HG03135 (cell line): ENCODE data around the gene ROBO2.

Experiments
- ATAC-seq: cut with Tn5 transposase; IDR thresholded peaks from one replicate; pipeline ENCODE4 v1.9.1; 2021; ENCODE audit warnings: mild to moderate bottlenecking, moderate library complexity; ENCODE audit not compliant: unreplicated experiment

The ROBO2 gene

DNA sequence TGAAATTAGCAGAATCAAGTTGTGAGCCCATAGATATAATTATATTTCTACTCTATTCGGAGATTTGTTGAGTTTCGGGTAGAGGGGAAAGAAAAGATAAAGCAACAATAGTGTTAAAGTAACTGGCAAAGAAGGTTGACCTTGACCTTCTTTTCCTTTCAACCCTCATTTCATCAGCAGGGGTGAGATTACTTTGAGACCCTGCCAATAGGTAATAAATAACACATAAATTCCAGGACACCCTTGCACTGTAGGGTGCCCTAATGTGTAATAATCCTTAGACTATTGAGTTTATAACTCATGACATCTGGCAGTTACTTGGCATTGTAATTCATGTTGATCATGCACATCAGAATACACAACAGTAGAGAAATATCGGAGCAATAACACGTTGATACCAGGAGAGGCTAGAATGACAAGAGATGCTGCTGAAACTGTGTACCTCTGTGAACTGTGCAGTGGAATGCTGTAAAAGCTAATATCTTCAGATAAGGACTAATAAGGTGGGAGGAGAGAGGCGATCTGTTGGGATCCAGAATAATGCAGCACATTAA is 426.7 kb downstream of the ROBO2 start:
- no peak for ATAC-seq

DNA sequence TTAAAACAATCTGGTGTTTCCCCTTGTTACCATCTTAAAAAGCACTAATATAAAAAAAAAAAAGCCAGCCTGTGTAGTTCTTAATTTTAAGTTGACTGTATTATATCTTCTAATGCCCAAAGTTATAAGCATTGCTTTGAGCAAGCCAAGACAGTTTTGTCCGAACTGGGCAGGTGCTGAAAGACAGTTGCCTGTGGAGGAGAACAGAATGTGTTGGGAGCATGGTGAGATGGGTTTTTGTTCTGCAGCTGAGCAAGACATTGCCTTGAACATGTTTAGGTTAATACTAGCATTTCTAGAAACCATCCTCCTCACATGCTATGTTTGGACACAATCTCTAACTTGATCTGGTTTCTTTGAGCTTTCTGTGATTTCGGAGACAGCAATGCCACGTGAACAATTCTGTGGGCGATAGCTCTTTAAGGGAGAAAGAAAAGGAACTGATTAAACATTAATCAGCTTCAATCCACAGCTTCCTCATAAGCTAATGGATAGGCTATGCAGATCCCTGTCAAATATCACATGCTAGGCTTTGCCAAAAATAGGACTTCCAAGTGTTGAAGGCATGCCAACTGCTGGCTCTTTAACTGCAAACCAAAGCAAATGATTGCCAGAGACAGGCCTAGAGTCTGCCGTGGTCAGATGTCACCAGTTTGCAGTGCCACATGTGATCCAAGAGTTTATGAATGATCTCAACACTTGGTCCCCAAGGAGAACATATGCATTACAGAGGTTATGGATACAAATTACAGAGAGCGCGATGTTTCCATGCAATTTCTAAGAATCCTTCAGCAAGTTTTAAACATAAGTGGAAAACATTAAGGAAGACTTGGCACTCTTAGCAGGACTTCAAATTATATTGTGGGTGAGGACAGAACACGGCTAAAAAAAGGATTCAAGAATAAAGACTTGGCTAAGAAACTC is 428.1 kb downstream of the ROBO2 start:
- no peak for ATAC-seq

DNA sequence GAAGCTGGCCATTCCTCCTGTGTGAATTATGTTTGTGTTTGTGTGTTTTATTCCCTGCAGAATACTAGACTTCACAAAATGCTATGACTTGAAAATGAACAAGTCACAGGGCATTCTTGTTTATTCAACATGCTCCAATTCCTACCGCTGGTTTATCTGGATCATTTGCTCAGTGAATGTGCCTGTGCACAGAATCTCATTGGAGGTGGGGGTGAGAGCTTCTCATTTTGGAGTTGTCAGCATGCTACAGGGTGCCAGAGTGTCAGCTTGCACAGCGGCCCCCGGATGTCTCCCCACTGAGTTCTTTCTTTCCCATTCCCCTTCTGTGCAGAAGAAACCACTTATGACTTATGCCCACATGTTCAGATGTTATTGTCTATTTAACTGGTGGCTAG is 428.7 kb downstream of the ROBO2 start:
- ATAC-seq, result no peak

DNA sequence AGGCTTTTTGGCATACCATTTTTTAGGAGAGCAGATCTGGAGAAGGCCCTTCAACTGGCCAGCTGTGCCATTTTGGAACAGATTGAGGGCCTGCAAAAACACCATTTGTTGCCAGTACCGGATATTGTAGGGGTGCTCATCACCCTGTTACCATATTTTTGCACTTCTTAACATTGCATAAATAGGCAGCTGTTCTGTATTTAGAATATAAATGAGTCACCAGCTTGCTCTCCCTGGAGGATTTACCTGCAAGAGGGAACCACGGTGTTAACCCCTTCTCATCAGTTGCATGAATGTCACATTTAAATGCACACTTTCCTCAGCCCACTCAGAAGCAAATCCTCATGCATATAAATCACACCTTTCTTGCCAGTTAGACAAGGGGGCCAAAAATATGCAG is 435.6 kb downstream of the ROBO2 start:
- no peak for ATAC-seq

DNA sequence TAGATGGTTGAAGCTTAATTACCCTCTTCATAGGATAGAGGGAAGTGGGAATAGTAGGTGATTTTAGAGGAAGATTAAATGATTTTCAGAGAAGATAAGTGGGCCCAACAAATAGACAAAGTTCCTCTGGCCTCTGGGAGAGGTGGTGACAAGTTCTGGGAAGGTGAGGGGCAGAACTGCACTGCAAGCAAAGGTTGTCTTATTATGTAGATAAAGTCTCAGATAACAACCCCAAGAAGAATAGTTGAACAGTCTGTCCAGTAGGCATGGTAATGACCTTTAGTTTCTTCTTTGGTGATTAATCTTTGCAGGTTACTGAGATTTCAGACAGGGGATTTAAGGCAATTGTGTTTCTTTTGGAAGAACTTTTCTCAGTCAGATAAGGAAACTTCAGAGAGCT is 439.1 kb downstream of the ROBO2 start:
- no peak for ATAC-seq

DNA sequence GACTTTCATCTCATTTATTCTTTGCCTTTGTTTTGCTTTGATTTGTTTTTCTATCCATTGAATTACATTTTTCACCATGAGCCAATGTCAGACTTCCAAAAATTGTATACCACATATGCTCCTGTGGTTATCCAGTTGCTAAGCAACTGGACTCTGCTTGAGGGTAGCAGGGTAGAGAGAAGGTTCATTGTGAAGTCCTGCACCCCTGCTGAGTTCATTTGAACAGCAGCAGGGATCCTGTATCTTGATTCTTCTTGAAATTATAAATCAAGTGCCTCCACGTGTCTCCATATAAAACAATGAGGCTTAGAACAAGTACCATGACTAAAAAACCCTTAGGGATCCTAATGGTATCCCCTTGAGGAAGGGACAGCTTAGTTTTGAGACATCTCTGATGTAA is 449.3 kb downstream of the ROBO2 start:
- ATAC-seq, result no peak

DNA sequence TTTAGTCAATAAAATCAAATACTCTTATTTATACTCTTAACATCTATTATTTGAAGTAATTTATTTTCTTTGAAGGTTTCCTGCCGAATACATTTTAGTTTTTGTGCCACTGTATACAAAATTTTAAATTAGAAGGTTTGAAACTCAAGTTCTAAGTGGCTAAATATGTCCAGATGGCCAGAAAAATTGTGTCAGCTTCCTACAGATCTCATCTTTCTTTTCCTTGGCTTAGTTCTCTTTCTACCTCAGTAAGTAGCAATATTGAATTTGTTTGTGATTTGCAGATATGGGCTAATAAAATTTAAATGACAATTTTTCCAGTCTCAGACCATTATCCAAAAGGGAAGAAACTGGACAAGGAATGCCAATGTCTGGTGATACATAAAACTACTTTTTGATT is 452.1 kb downstream of the ROBO2 start:
- no peak for ATAC-seq

DNA sequence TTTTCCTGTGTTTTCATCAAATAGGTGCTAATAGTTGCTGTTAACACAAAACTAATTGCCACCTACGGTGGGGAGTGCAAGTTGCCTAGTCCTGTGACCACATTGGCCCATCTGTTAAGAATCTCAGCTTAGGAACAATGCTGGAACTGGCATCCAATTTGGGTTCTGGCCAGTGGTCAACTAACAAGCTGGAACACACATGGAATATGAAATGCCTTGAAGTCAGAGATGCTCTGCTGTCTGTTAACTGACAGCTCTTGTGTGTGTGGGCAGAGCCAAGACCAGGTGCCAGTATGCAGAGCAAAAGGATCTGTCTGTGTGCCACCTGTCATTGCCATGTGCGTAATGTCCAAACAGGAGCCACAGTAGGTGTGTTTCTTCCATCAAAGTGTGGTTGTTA is 460.8 kb downstream of the ROBO2 start:
- ATAC-seq, result no peak

DNA sequence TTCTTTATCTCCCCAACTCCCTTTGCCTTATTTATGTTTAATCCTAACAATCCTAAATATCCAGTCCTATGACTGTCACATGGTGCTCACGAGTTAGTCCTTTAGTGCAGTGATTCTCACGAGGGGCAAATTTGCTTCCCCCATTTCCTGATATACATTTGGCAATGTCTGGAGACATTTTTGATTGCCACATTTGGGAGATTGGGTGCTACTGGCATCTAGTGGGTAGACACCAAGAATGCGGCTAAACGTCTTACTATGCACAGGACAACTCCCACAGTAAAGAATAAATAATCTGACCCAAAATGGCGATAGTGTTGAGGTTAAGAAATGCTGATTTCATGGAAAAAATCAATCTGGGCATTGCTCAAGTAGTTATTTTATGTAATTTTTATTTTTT is 466.5 kb downstream of the ROBO2 start:
- no peak for ATAC-seq

DNA sequence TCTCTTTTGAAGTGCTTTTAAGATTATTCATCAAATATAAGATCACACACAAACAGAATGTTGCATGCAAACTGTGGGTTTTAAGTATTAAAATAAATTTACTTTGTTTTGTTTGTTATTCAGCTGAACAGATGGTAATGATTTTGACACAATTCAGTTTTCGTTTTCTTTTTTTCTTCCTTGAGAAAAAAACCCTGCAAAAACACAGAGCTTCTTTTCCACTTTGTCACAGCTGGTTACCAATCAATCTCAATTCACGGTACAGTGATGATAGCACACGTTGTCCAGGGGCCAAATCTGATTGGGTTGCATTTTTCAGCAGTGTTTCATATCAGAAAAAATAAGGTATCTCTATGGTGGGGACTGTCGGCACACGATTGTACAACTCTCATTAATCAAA is 473.6 kb downstream of the ROBO2 start:
- no peak for ATAC-seq

DNA sequence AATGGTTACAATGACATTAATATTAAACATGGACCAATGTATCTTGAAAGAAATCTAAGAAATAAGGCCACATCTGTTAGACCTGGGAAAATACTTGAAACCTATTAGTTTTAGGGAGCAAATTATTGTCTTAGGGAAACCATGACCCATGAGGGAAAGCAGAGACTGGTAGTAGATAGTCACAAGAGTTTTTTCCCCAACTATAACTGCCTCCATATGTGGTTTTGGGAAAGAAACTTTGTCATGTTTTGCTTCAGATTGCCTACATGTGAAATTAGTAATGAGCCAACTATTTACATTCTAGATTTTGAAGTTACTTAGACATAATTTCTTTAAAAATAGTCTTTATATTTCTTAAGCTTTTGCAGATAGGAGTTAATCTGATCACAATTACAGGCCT is 474.9 kb downstream of the ROBO2 start:
- no peak for ATAC-seq

DNA sequence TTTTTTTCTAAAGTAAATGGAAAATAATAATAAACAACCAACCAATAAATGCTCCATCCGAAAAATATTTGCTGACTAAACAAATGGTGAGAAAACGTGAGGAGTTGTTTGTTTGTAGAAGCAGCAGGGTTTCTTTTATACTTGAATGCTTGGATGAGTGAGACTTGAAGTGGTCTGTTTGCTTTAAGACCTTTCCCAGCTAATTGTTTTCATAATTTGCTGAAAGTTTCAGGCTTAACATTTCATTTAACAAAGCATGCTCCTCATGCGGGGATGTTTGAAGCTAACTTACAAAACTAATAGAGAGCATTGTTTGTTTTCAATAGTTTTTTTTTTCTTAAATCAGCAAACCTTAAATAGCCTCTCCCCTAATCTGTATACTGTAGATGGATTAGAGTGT is 484.6 kb downstream of the ROBO2 start:
- ATAC-seq, result no peak

DNA sequence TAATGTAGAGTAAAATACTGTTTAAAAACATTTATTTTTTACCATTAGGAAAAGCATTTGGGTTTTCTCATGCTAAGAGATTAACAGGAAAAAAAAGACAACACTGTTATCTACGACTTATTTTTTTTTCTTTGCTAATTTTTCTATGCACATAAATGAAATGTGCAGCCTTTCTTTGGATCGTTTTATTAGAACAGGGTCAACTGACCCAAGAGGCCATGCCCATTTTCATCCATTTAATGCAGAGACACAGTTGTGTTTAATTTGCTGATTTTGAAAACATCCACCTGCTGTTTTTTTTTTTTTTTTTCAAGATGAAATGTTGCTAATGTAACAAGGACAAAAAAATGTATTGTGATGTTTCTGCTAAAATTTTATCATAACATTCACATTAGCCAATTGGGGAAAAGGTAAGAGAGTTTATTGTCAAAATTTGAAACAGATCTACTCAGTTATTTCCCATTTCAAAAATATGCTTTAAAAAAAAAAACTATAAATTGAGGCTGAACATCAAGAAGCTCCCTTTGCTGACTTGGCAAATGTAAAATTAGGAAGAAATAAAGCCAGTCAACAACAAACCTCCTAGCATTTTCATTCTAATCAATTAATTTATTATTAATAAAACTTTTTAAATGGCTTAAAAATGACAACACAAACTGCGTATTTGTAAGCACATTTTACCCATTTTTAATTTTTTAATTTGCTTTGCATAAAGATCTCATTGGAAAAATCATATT is 485.2 kb downstream of the ROBO2 start:
- ATAC-seq, result no peak

DNA sequence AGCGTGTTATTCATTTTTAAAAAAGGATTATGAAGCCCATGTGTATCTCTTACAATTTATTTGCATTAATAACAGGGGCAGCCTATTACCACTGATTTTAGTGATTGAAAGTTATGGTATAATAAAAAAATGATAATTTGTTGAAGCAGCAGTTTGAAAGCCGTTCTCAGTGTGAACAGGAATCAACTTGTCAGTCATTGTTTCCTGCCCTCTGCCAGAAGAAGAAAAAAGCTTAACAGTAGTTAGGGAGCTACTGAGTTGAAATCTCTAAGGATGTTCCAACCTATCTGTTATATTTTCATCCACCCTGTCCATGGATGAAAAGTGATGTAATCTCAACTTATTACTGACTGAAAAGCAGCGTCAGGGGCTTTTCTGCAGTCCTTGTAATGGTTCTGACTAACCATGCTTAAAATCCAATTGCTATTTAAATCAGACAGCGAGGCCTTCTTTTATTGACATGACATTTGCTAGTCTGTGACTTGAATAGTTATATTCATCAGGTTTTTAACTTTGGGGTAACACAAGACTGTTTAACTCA is 486.7 kb downstream of the ROBO2 start:
- ATAC-seq, result no peak

DNA sequence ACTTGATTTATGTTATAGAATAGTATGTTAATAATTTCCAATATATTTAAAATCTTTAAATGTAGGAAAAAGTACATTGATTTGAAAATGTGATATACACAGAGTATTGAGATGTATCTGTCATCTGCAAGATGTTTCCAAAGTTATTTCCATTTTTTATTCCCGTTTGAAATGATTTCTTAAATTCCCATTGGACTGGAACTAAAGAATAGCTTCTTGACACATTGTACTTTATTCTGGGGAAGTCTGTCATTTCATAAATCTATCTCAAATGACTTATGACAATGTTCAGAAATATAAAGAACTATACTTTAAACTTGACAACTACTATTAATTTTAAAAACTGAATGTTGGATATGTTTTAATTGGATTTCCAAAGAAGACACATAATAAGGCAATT is 489.6 kb downstream of the ROBO2 start:
- ATAC-seq, result no peak

DNA sequence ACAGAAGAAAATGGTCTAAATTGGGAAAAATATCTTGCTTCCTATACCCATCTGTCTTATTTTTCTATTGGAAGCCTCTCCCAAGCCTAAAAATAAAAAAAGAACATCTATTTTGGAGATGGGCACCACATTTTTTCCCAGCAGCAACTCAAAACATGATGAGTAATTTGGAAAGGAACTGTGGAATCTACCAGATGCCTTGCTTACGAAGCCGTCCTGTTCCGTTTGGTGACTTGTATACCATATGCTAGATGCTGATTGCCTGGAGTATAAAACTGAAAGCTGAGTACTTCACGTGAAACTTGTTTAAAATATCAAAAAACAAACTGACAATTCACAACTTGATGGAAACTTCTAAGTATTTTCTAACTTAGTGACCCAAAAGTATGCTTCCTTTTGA is 491.0 kb downstream of the ROBO2 start:
- no peak for ATAC-seq

DNA sequence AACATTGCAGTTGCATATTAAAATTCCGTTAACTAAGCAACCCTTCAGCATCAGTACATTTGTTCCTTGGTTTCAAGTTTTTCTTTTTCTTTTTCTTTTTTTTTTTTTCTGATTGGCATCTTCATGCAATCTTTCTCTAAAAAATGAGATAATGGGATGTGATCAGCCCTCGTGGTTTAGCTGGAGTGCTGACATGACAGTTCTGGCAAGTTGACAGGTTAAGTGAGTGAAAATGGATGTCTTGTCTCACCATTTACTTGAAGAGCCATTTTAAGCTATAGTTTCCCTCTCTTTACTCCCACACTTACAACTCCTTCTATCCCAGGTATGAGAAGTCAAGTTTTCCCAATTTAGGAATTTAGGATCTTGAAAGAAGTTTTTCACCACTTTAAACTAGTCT is 495.2 kb downstream of the ROBO2 start:
- no peak for ATAC-seq

DNA sequence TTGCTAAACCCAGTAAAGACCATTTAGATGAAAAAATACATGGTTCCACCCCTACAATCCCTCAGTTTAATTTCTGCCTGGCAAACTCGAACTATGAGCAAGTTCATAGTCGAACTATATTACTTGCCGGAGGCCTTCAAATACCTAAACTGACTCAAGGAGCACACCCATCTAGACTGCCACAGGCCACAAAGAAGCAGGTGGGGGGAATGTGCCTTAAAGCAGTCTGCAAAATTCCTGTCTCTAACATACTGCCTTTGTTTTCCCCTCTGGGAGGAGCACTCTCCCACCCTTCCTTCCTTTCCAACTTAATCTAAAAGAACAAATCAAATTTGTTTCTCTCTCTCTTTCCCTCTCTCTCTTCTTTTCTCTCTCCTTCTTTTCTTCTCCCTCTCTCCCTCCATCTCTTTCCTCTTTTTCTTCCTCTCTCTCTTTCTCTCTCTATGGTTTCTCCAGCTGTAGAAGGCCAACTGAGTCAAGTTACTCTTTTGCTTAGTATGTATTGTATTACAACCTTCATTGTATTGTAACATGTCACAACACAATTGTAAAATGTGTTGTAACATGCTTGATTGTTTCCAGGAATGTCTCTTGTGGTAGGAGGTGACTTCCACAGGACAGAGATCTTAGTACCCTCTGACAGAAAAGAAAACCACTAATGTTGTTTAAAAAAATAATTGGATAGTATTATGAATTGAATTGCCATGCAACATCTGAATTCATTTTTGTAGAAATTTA is 496.3 kb downstream of the ROBO2 start:
- no peak for ATAC-seq

DNA sequence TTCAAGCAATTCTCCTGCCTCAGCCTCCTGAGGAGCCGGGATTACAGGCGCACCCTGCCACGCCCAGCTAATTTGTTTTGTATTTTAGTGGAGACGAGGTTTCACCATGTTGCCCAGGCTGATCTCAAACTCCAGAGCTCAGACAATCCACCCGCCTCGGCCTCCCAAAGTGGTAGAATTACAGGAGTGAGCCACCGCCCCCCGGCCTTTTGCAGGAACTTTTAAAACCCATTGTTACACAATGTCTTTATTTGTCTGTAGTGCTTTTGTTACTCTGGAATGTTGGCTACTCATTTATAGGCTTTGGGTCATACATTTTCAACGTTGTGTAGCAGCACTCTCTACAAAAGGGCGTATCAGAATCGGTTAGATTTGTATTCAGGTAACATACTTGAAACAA is 499.1 kb downstream of the ROBO2 start:
- ATAC-seq, result no peak

DNA sequence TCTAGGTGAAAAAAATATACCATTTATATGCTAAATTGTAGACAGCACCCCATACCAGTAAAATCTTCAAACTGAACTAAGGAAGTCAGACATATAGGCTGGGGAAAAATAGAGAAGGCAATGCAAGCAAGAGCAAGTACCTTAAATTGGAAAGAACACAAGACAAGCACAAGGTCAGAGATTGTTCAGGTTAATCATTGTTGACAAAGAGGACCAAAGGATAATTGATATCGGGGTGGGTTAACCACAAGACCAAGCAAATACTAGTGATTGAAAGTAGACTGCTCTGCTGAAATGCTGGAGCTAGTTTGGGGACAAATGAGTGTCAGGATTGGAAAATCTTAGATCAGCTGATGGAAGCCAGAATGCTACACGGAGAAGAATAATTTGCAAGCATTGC is 499.8 kb downstream of the ROBO2 start:
- ATAC-seq, result no peak
